Epithelial cell of proximal tubule (primary cell): ENCODE results near the gene ADRA2A. TPM values are rescaled to one million over a fixed set of nuclear protein-coding genes. Genes with fewer than 3 reads are reported as not detected.

ENCODE experiments used
- DNase-seq: peaks from one replicate; pipeline ENCODE4 v3.0.0-alpha.2; 2011; ENCODE audit warnings: low read depth
- H3K4me3 ChIP-seq: 2 replicates; pipeline ENCODE4 v1.5.1; 2011; ENCODE audit warnings: low read depth, mild to moderate bottlenecking, low read length
- CTCF ChIP-seq: conservative IDR thresholded peaks from 2 replicates; pipeline ENCODE4 v1.5.1; 2012; ENCODE audit warnings: low read depth, mild to moderate bottlenecking, low read length
- total RNA-seq: library from RNA; depleted of rRNA; stranded (reverse); fragments of >200 nt; gene quantifications from 2 replicates; pipeline ENCODE4 v1.2.3, GENCODE V29; 2015

ADRA2A gene
- total RNA-seq, result 0.06 TPM in 1 of 2 replicates, not detected in the other

- peak within 1 kb of the TSS; percentile 47 for H3K4me3 ChIP-seq
- TF ChIP-seq CTCF, result no peak
- DNase-seq, result peak; percentile 23
Observed at GRCh38 chr10:111076682-111077478, at the start of gene ADRA2A. Gene ADRA2A (plus strand): TSS chr10:111077029. CDS start chr10:111077997, 968 bp downstream.

GRCh38 chr10:111030042-111030750 is 46.6 kb upstream of the ADRA2A start:
- no peak for TF ChIP-seq CTCF
- DNase-seq, result no peak
- H3K4me3 ChIP-seq, result no peak overlapping the region

- no peak for DNase-seq
- no peak for TF ChIP-seq CTCF
Observed at GRCh38 chr10:111034598-111035310, 42.1 kb upstream of the ADRA2A start.

GRCh38 chr10:111035542-111035941 is 41.3 kb upstream of the ADRA2A start:
- H3K4me3 ChIP-seq, result no peak overlapping the region
- no peak for TF ChIP-seq CTCF
- no peak for DNase-seq

More at GRCh38 chr10:111034598-111035310, 42.1 kb upstream of the ADRA2A start:
- H3K4me3 ChIP-seq, result no peak overlapping the region

GRCh38 chr10:111037858-111038257 is 39.0 kb upstream of the ADRA2A start:
- DNase-seq, result no peak
- H3K4me3 ChIP-seq, result no peak overlapping the region
- TF ChIP-seq CTCF, result peak; percentile 42

- H3K4me3 ChIP-seq, result no peak overlapping the region
- no peak for TF ChIP-seq CTCF
- no peak for DNase-seq
Observed at GRCh38 chr10:111039522-111039921, 37.3 kb upstream of the ADRA2A start.
